ENCODE measurements around the gene PLEKHM2. TPM values are rescaled to one million over a fixed set of nuclear protein-coding genes. Genes with fewer than 3 reads are reported as not detected.

Gene PLEKHM2
- polyA plus RNA-seq, 1 donor (not counting 4 experiments of a cell fraction or from before 2014, with no cell fraction given) = 30.0 TPM

DNA sequence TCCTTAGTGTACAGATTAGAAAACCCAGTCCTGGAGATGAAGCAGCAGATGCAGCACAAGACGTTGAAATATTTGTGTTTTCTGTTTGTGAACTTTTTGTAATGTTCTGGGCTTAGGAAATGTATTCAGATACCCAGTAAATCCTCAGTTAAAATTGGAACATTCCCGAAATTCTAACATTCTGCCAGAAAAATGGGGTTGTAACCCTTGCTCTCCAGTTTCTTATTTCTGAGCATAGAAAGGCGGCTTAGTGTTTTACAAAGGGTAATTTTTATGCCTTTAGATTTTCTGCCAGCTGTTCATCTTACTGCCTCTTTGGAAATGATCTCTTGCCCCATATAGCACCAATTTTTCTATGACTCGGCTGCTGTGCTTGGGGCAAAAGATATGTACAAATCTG, 46.3 kb upstream of the PLEKHM2 start:
- Histone ChIP-seq H3K4me2 (ENCODE audit: control insufficient read depth, extremely low read depth, insufficient read depth, low read depth, low read length) (no peak overlapping the region), H4K20me1 (ENCODE audit: control insufficient read depth, extremely low read depth, insufficient read depth, low read length) (no peaks in the 10 kb centered on the region), H3K4me1 (ENCODE audit: control insufficient read depth, extremely low read depth, insufficient read depth, low read length) (no peaks in the 10 kb centered on the region), H3K9me1 (ENCODE audit: control insufficient read depth, extremely low read depth, insufficient read depth, low read length) (no peaks in the 10 kb centered on the region), H3K36me3 (ENCODE audit: control insufficient read depth in 2 of 2, extremely low read depth in 1 of 2, insufficient read depth in 2 of 2, low read length in 2 of 2) (peaks cover 26 to 34% of the 10 kb centered on the region in 2 experiments), H3K27me3 (ENCODE audit: control insufficient read depth, extremely low read depth, insufficient read depth, low read length) (no peaks in the 10 kb centered on the region), H3K27ac (ENCODE audit: control insufficient read depth, insufficient read depth, low read length) (no peak overlapping the region), H3K4me3 (ENCODE audit: control insufficient read depth in 2 of 3, extremely low read depth in 1 of 3, insufficient read depth in 2 of 3, low read depth in 1 of 3, low read length in 3 of 3) (no peak overlapping the region), H3K9me3 (ENCODE audit: control insufficient read depth, low read depth, low read length) (no peaks in the 10 kb centered on the region), H3K79me2 (ENCODE audit: control insufficient read depth, insufficient read depth, low read length) (no peaks in the 10 kb centered on the region), H2AFZ (ENCODE audit: control insufficient read depth, low read length) (no peak overlapping the region), H3K9ac (ENCODE audit: control insufficient read depth, extremely low read depth, insufficient read depth, low read length) (no peak overlapping the region)
- dilution Hi-C loops (cut with MboI; ENCODE audit: extremely low pct_ligation_motif_present, low sequenced_read_pairs) = no loop called here
- DNase-seq (ENCODE audit: low read depth, low spot score) = no peak
- TF ChIP-seq, protein P1, sequence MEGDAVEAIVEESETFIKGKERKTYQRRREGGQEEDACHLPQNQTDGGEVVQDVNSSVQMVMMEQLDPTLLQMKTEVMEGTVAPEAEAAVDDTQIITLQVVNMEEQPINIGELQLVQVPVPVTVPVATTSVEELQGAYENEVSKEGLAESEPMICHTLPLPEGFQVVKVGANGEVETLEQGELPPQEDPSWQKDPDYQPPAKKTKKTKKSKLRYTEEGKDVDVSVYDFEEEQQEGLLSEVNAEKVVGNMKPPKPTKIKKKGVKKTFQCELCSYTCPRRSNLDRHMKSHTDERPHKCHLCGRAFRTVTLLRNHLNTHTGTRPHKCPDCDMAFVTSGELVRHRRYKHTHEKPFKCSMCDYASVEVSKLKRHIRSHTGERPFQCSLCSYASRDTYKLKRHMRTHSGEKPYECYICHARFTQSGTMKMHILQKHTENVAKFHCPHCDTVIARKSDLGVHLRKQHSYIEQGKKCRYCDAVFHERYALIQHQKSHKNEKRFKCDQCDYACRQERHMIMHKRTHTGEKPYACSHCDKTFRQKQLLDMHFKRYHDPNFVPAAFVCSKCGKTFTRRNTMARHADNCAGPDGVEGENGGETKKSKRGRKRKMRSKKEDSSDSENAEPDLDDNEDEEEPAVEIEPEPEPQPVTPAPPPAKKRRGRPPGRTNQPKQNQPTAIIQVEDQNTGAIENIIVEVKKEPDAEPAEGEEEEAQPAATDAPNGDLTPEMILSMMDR (optimal IDR thresholded peaks at IDR 0.05 in 1 of 3, IDR thresholded peaks at IDR 0.05 in 1 of 3, conservative IDR thresholded peaks at IDR 0.05 in 1 of 3; ENCODE audit: extremely low read depth in 1 of 3, insufficient read depth in 2 of 3, low read length in 3 of 3) = no peak
- no peak for TF ChIP-seq EZH2 (IDR thresholded peaks at IDR 0.05; ENCODE audit: low read length)
- FAIRE-seq = no peak

DNA sequence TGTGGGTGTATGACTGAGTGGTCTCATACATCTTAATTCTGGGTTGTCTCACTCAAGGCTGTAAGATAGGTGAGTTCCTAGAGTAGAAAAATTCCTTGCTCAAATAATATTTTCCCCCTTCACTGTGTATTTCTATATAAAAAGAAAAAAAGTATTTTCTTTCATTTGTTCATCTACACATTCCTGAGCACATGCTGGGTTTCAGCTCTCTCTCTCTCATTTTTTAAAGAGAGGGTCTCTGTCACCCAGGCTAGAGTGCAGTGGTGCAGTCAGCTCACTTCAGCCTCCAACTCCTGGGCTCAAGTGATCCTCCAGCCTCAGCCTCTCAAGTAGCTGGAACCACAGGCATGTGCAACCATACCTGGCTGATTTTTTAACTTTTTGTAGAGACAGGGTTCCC, 44.9 kb upstream of the PLEKHM2 start:
- Histone ChIP-seq H3K9me1 (ENCODE audit: control insufficient read depth, extremely low read depth, insufficient read depth, low read length) (no peaks in the 10 kb centered on the region), H3K27ac (ENCODE audit: control insufficient read depth, insufficient read depth, low read length) (no peak overlapping the region), H3K27me3 (ENCODE audit: control insufficient read depth, extremely low read depth, insufficient read depth, low read length) (no peaks in the 10 kb centered on the region), H3K79me2 (ENCODE audit: control insufficient read depth, insufficient read depth, low read length) (no peaks in the 10 kb centered on the region), H3K4me2 (ENCODE audit: control insufficient read depth, extremely low read depth, insufficient read depth, low read depth, low read length) (no peak overlapping the region), H3K4me3 (ENCODE audit: control insufficient read depth in 2 of 3, extremely low read depth in 1 of 3, insufficient read depth in 2 of 3, low read depth in 1 of 3, low read length in 3 of 3) (no peak overlapping the region), H4K20me1 (ENCODE audit: control insufficient read depth, extremely low read depth, insufficient read depth, low read length) (no peaks in the 10 kb centered on the region), H3K9me3 (ENCODE audit: control insufficient read depth, low read depth, low read length) (no peaks in the 10 kb centered on the region), H3K9ac (ENCODE audit: control insufficient read depth, extremely low read depth, insufficient read depth, low read length) (no peak overlapping the region), H2AFZ (ENCODE audit: control insufficient read depth, low read length) (no peak overlapping the region), H3K36me3 (ENCODE audit: control insufficient read depth in 2 of 2, extremely low read depth in 1 of 2, insufficient read depth in 2 of 2, low read length in 2 of 2) (peaks cover 23 to 32% of the 10 kb centered on the region in 2 experiments), H3K4me1 (ENCODE audit: control insufficient read depth, extremely low read depth, insufficient read depth, low read length) (no peaks in the 10 kb centered on the region)
- no peak for FAIRE-seq
- TF ChIP-seq, protein P1 (optimal IDR thresholded peaks at IDR 0.05 in 1 of 3, IDR thresholded peaks at IDR 0.05 in 1 of 3, conservative IDR thresholded peaks at IDR 0.05 in 1 of 3; ENCODE audit: extremely low read depth in 1 of 3, insufficient read depth in 2 of 3, low read length in 3 of 3) = no peak
- no peak for TF ChIP-seq EZH2 (IDR thresholded peaks at IDR 0.05; ENCODE audit: low read length)
- DNase-seq (ENCODE audit: low read depth, low spot score) = no peak
- dilution Hi-C loops (cut with MboI; ENCODE audit: extremely low pct_ligation_motif_present, low sequenced_read_pairs) = no loop called here

Measured in keratinocyte (primary cell).